TTC549 (cell line): ENCODE measurements around the gene SURF1.
"Not testable (repeated sequence)": the region's sequence is repeated elsewhere in the genome, so short reads cannot be mapped to it uniquely, and the experiment has no call there.

ENCODE experiments used
- FAIRE-seq: peaks from 2 replicates; lab custom pipeline; 2012; peaks lifted over from hg19 to GRCh38; lab: Jason Lieb, UNC

Gene SURF1

GRCh38 chr9:133320421-133320881 lies 35.8 kb downstream of the SURF1 start:
- no peak for FAIRE-seq

GRCh38 chr9:133317551-133317950 lies 38.7 kb downstream of the SURF1 start:
- not testable (repeated sequence) for FAIRE-seq

GRCh38 chr9:133315997-133316396 lies 40.3 kb downstream of the SURF1 start:
- FAIRE-seq: no peak

- no peak for FAIRE-seq
Observed at GRCh38 chr9:133309608-133310007, 46.7 kb downstream of the SURF1 start.

GRCh38 chr9:133307301-133307700 lies 49.0 kb downstream of the SURF1 start:
- no peak for FAIRE-seq

DNA sequence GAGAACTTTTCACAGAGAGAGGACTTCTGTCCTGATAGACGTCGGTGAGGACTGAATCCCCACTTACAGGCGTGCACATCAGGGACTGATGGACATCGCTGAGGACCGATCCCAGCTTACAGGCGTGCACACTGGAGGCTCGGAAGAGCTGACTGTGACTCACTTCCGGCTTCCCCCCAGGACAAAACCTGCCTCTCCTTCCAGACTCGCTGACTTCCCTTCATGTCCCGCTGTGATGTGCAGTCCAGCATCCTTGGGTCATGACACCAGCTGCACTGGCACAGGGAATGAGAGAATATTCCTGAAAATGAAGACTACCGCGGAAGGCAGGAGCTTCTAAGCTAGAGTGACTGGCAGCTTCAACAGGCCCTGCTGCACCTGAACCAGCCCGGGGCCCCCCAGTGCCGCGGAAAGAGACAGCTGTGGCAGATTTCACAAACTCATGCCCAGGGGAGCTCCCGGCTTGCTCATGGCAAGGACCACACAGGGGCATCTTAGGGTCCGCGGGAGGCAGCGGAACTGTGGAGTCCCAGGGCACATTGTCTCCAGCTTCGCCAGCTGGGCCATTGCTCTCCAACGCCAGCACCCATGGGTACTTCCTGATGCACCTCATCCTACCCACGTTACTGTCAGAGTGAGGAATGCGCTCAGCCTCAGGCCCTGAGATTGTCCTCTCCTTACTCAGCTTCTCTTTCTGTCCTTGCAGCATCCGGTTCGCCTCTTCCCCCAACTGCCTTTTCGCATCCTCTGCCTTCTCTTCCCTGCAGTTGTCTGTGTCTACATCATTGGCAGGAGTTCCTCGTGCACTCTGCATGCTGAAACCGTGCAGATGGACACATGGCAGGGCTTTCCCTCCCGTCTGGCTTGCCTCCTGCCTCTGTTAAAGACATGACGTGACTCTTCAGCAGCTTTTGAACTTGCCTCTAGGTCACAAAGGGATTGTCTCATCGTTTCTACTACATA lies 49.8 kb downstream of the SURF1 start:
- FAIRE-seq: no peak

GRCh38 chr9:133305731-133306130 lies 50.6 kb downstream of the SURF1 start:
- FAIRE-seq: no peak

DNA sequence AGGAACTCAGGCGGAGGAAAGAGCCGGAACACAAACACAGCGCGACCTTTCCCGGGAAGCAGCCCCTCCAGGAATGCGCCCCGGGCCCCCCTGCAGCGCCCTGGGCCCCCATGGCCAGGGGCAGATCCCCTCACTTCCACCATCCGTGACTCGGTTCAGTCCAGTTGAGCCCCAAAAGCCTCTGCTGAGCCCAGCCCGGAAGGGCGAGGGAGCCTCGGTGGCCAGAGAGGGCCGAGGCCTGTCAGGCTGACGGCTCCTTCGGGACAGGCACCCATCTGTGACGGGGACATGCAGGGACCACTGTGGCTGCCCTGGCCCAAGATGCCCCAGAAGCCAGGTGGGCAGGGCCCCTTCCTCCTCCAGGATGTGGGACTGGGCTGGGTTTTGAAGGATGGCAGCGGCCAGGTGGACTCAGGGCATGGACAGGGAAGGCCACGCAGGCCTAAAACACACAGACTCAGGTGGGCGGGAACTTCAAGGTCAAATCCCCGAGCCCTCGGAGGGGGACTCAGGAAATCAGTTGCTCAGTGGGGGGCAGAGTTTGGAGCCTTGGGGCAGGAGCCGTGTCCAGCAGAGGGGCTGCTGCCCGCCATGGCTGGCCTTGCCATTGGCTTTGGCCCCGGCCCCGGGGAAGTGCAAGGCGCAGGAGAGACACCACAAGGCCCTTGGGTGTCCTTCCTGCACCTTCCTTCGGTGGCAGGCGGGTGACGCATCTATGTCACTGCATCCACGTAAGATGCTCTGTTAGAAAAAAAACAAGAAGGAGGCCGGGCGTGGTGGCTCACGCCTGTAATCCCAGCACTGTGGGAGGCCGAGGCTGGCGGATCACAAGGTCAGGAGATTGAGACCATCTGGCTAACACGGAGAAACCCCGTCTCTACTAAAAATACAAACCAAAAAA lies 51.6 kb downstream of the SURF1 start:
- no peak for FAIRE-seq

GRCh38 chr9:133304158-133304470 lies 52.2 kb downstream of the SURF1 start:
- no peak for FAIRE-seq

GRCh38 chr9:133303266-133304157 lies 52.8 kb downstream of the SURF1 start:
- no peak for FAIRE-seq
